ENCODE data around the gene DDX31. TPM values are rescaled to one million over a fixed set of nuclear protein-coding genes. Genes with fewer than 3 reads are reported as not detected.

Gene DDX31
- total RNA-seq, 4 donors from 2014 or later, result 33.4 to 44.1 (median 36.0) TPM

DNA sequence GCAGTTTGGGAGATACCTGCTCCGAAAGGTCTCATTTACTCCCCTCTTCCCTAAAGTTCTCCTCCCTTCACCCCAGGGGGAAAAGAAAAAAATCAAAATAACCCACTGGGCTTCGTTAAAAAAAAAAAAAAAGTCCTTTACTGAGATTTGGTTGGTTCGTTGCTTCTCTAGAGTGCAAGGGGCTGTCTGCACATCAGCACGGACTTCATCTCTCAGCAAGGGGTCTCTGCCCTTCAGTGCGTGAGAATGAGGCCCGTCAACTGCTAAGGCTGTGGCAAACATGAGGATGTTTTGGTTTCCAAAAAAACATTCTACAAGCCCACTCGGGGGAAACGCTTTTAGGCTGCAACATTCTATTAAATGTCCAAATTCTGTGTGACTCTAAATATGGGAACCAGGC, 77.3 kb downstream of the DDX31 start:
- no peaks in the 10 kb centered on the region for H3K9me3 ChIP-seq
- no peak overlapping the region for H3K27ac ChIP-seq
- no peak for TF ChIP-seq POLR2A (IDR thresholded peaks at IDR 0.05)
- TF ChIP-seq, protein P1, sequence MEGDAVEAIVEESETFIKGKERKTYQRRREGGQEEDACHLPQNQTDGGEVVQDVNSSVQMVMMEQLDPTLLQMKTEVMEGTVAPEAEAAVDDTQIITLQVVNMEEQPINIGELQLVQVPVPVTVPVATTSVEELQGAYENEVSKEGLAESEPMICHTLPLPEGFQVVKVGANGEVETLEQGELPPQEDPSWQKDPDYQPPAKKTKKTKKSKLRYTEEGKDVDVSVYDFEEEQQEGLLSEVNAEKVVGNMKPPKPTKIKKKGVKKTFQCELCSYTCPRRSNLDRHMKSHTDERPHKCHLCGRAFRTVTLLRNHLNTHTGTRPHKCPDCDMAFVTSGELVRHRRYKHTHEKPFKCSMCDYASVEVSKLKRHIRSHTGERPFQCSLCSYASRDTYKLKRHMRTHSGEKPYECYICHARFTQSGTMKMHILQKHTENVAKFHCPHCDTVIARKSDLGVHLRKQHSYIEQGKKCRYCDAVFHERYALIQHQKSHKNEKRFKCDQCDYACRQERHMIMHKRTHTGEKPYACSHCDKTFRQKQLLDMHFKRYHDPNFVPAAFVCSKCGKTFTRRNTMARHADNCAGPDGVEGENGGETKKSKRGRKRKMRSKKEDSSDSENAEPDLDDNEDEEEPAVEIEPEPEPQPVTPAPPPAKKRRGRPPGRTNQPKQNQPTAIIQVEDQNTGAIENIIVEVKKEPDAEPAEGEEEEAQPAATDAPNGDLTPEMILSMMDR (IDR thresholded peaks at IDR 0.05), result no peak
- peaks cover 16 to 31% of the 10 kb centered on the region in 2 donors for H3K36me3 ChIP-seq
- H3K27me3 ChIP-seq, result peaks cover 20% of the 10 kb centered on the region
- DNase-seq, result no peak
- WGBS, 2 donors, result 83 to 85% methylated on average over 8 of the region's 8 CpGs
- intact Hi-C loops (cut with DNase I), result no loop called here
- H3K4me1 ChIP-seq, result peaks cover 0 to 16% of the 10 kb centered on the region in 2 donors
- no peak overlapping the region for H3K4me3 ChIP-seq (replicated peaks in 1 of 3)

DNA sequence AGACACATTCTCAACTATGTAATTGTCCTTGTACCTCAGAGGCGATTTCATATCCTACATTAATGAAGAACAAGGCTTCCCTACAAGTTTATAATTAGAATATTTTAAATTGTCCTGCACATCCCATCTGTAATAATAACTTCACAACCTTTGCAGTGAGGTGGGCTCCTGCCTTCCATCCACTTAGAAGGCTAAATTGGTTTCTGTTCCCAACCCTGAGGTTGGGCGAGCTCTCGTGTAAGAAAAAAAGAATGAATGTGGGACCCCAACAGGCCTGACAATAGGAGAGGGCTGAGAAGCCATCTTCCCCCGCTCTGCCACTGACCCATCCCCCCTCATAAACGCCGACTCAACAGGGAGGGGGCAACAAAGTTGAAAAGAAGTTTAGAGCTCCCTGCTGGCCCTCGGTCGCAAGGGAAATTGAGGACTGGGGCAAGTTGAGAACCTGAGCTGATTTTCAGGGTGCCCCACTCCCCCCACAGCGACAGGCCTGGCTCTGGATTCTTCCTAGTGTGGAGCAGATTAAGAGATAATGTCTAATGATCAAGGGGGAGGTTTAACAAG, 78.0 kb downstream of the DDX31 start:
- TF ChIP-seq POLR2A (IDR thresholded peaks at IDR 0.05), result no peak
- TF ChIP-seq, protein P1 (IDR thresholded peaks at IDR 0.05), result no peak
- intact Hi-C loops (cut with DNase I), result no loop called here
- Histone ChIP-seq H3K36me3 (peaks cover 16 to 31% of the 10 kb centered on the region in 2 donors), H3K4me3 (replicated peaks in 1 of 3) (no peak overlapping the region), H3K27ac (no peak overlapping the region), H3K27me3 (peaks cover 26% of the 10 kb centered on the region), H3K9me3 (no peaks in the 10 kb centered on the region), H3K4me1 (peaks cover 0 to 16% of the 10 kb centered on the region in 2 donors)
- no peak for DNase-seq
- WGBS, 2 donors, result 65% methylated on average over 9 of the region's 9 CpGs

DNA sequence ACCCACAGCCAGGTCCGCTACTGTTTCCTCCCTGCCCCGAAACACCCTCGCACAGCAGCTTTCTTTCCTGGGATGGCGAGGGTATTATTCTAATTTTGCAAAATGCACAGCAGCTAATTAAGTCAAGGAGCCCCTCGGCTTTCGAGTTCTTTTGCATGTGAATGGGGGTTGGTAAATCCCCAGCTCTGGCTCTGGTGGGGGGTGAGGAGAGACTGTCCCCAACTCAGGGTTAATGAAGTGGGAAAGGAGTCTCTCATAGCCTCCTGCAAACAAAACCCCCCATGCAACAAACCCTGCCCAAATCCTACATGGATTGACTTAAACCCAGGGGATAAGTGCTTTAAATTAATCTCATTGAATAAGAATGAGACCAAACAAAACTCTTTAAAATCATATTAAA, 78.5 kb downstream of the DDX31 start:
- H3K4me1 ChIP-seq, result peaks cover 0 to 16% of the 10 kb centered on the region in 2 donors
- H3K27me3 ChIP-seq, result peaks cover 32% of the 10 kb centered on the region
- H3K36me3 ChIP-seq, result peaks cover 16 to 30% of the 10 kb centered on the region in 2 donors
- H3K27ac ChIP-seq, result no peak overlapping the region
- intact Hi-C loops (cut with DNase I), result no loop called here
- no peak for DNase-seq
- TF ChIP-seq, protein P1 (IDR thresholded peaks at IDR 0.05), result no peak
- no peak for TF ChIP-seq POLR2A (IDR thresholded peaks at IDR 0.05)
- H3K4me3 ChIP-seq (replicated peaks in 1 of 3), result no peak overlapping the region
- no peaks in the 10 kb centered on the region for H3K9me3 ChIP-seq
- 19 to 38% methylated on average over 6 of the region's 6 CpGs for WGBS, 2 donors

GRCh38 chr9:132590318-132591182, 79.2 kb downstream of the DDX31 start:
- H3K27me3 ChIP-seq, result peaks cover 36% of the 10 kb centered on the region
- peaks cover 0 to 16% of the 10 kb centered on the region in 2 donors for H3K4me1 ChIP-seq
- no peak for TF ChIP-seq POLR2A (IDR thresholded peaks at IDR 0.05)
- TF ChIP-seq, protein P1 (IDR thresholded peaks at IDR 0.05), result no peak
- WGBS, 2 donors, result 3 to 6% methylated on average over 44 to 63 of the region's 73 CpGs
- no peak overlapping the region for H3K27ac ChIP-seq
- no peak overlapping the region for H3K4me3 ChIP-seq (replicated peaks in 1 of 3)
- no peaks in the 10 kb centered on the region for H3K9me3 ChIP-seq
- no peak for DNase-seq
- intact Hi-C loops (cut with DNase I), result no loop called here
- peaks cover 16 to 23% of the 10 kb centered on the region in 2 donors for H3K36me3 ChIP-seq

GRCh38 chr9:132590037-132590317, 79.8 kb downstream of the DDX31 start:
- H3K4me3 ChIP-seq (replicated peaks in 1 of 3), result no peak overlapping the region
- no peak overlapping the region for H3K27ac ChIP-seq
- 4% methylated on average over 10 to 15 of the region's 17 CpGs for WGBS, 2 donors
- TF ChIP-seq POLR2A (IDR thresholded peaks at IDR 0.05), result no peak
- TF ChIP-seq, protein P1 (IDR thresholded peaks at IDR 0.05), result no peak
- peaks cover 0 to 16% of the 10 kb centered on the region in 2 donors for H3K4me1 ChIP-seq
- H3K27me3 ChIP-seq, result peaks cover 41% of the 10 kb centered on the region
- DNase-seq, result no peak
- intact Hi-C loops (cut with DNase I), result no loop called here
- H3K36me3 ChIP-seq, result peaks cover 14 to 18% of the 10 kb centered on the region in 2 donors
- no peaks in the 10 kb centered on the region for H3K9me3 ChIP-seq

All from thyroid gland (tissue), 4 donors.